H1 (cell line): ENCODE data around the gene CDK10. TPM values are rescaled to one million over a fixed set of nuclear protein-coding genes. Genes with fewer than 3 reads are reported as not detected.

ENCODE experiments used
- BCL11A ChIP-seq, 2 experiments: IDR thresholded peaks; one replicate each; pipeline ENCODE4 v1.6.1; 2011; ENCODE audit warnings: low read depth in 2 of 2, low read length in 2 of 2, mild to moderate bottlenecking in 2 of 2
- GABPA ChIP-seq: IDR thresholded peaks from 2 replicates; pipeline ENCODE4 v1.6.1; 2011; ENCODE audit warnings: mild to moderate bottlenecking, low read length, moderate library complexity, borderline replicate concordance; ENCODE audit not compliant: insufficient read depth
- POLR2AphosphoS5 ChIP-seq: IDR thresholded peaks from 2 replicates; pipeline ENCODE4 v1.6.1; 2011; ENCODE audit warnings: low read depth, low read length
- polyA plus RNA-seq, 7 experiments: library from polyadenylated mRNA; depleted of rRNA in 3 of 7; stranded (reverse) in 5 of 7; unstranded in 2 of 7; fragments of >200 nt in 5 of 7; fragments of 200-250 nt in 2 of 7; gene quantifications; 1 replicate in 5 of 7; 2 replicates in 1 of 7; 4 replicates in 1 of 7; pipeline versions ENCODE4 v1.2.1 to v1.2.3, GENCODE V29; 2011 to 2013; ENCODE audit warnings: missing spikeins in 2 of 7, mixed read lengths in 2 of 7
- total RNA-seq: library from RNA; stranded (reverse); fragmentation: NEBNext Ultra II Directional; extraction: Animal tissue kit (Norgen Biotek cat#: 25700); gene quantifications from 2 replicates; pipeline ENCODE4 v1.2.1, GENCODE V29; 2021

CDK10 gene
- total and polyA plus RNA-seq, 2 of the 8 experiments (the other 6 are each of a cell fraction or from before 2014, with no cell fraction given): 49.5 to 83.9 TPM

DNA sequence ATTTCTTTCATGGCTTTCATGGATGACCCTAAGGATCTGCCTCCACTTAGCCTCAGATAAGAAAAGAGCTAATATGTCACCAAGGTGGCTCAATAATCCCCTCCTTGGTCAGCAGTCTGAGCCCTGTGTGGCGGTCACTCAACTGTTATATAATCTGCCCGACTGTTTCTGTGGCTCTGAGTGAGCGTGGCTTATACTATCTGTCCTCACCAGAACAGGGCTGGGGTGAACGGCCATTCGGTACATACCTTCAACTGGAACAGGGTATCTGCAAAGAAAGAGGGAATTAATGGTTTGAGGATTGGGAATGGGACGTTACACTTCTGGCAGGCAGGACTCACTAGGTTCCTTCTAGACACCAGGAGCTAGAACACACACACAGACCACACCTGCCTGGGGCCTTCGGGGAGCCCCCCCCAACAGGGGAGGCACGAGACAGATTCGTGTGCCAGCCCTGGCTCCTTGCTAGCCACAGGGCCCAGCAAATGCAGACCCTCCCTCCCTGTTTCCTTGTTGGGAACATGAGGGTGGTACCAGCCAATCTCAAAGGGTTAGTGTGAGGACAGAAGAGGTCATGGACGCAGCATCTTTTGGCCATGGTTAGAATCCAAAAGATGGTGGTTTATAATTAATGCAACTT, 32.7 kb upstream of the CDK10 start (continued):
- TF ChIP-seq BCL11A (IDR thresholded peaks at IDR 0.05; ENCODE audit: low read depth in 2 of 2, low read length in 2 of 2): no peak
- no peak for TF ChIP-seq GABPA
- no peak for TF ChIP-seq POLR2AphosphoS5
